B cell (primary cell): ENCODE results near the gene HJURP. TPM values are rescaled to one million over a fixed set of nuclear protein-coding genes. Genes with fewer than 3 reads are reported as not detected.
A peak's percentile ranks its signal among the peaks of the same experiment; 100 is the strongest.

Source experiments
- ATAC-seq: fragments of 200-7000 bp; cut with Tn5 transposase; one replicate; pipeline ENCODE4 v1.10.0; 2021; ENCODE audit warnings: low read depth, mild to moderate bottlenecking, moderate number of reproducible peaks, moderate library complexity
- CTCF ChIA-PET: fragments of 350-600 bp; sonication (Branson Sonifier 250); formaldehyde crosslinking; loops from one replicate; lab custom pipeline; 2021; ENCODE audit warnings: antibody characterized with exemption, inconsistent platforms; lab: Charles Lee
- POLR2A ChIA-PET: fragments of 350-600 bp; sonication (Branson Sonifier 250); formaldehyde crosslinking; loops from one replicate; lab custom pipeline; 2021; ENCODE audit warnings: antibody characterized with exemption; lab: Charles Lee
- DNase-seq: peaks from one replicate; pipeline ENCODE4 v3.0.0; 2013
- H2AFZ ChIP-seq: 2 replicates; pipeline ENCODE4 v1.6.1; 2012; ENCODE audit warnings: mild to moderate bottlenecking, low read depth, low read length; ENCODE audit not compliant: insufficient read depth, poor library complexity, severe bottlenecking
- H3K27ac ChIP-seq, 2 donors: 1 replicate in 1 of 2; 2 replicates in 1 of 2; pipeline ENCODE4 v1.5.1; 2012 to 2013; ENCODE audit warnings: low read length in 2 of 2, mild to moderate bottlenecking in 2 of 2, moderate library complexity in 1 of 2
- H3K27me3 ChIP-seq, 4 experiments: fragments of 200-600 bp in 1 of 4; sonication (generic) in 1 of 4; replicated peaks in 1 of 4; 1 replicate in 2 of 4; 2 replicates in 2 of 4; pipeline versions ENCODE4 v1.6.1 to v1.7.0; 2013 to 2016; ENCODE audit warnings: low read length in 3 of 4, mild to moderate bottlenecking in 2 of 4, mixed read lengths in 1 of 4, moderate library complexity in 1 of 4; ENCODE audit not compliant: insufficient read depth in 4 of 4, control insufficient read depth in 3 of 4; ENCODE audit errors: control extremely low read depth in 1 of 4
- H3K36me3 ChIP-seq, 2 experiments: replicated peaks in 1 of 2; 1 replicate in 1 of 2; 2 replicates in 1 of 2; pipeline versions ENCODE4 v1.6.1 to v1.7.1; 2013; ENCODE audit warnings: low read length in 1 of 2; ENCODE audit not compliant: insufficient read depth in 2 of 2, control insufficient read depth in 1 of 2; ENCODE audit errors: control extremely low read depth in 1 of 2, extremely low read depth in 1 of 2
- H3K4me1 ChIP-seq, 2 donors: fragments of 200-600 bp in 1 of 2; sonication (generic) in 1 of 2; 1 replicate in 1 of 2; 2 replicates in 1 of 2; pipeline versions ENCODE4 v1.5.1 to v1.6.1; 2013 to 2017; ENCODE audit warnings: low read length in 2 of 2; ENCODE audit not compliant: control insufficient read depth in 2 of 2, insufficient read depth in 2 of 2
- H3K4me2 ChIP-seq: replicated peaks from 2 replicates; pipeline ENCODE3; 2012; ENCODE audit warnings: mild to moderate bottlenecking, low read depth, low read length; ENCODE audit not compliant: poor library complexity, severe bottlenecking
- H3K4me3 ChIP-seq, 5 experiments: fragments of 200-600 bp in 1 of 5; sonication (generic) in 1 of 5; 1 replicate in 3 of 5; 2 replicates in 2 of 5; pipeline versions ENCODE4 v1.5.1 to v1.7.0; 2011 to 2016; ENCODE audit warnings: low read length in 4 of 5, mild to moderate bottlenecking in 4 of 5, low read depth in 2 of 5, control low read depth in 1 of 5, moderate library complexity in 1 of 5; ENCODE audit not compliant: insufficient read depth in 1 of 5; ENCODE audit errors: control extremely low read depth in 1 of 5, extremely low read depth in 1 of 5
- H3K79me2 ChIP-seq: fragments of 200-600 bp; sonication (generic); one replicate; pipeline ENCODE4 v1.6.0; 2016; ENCODE audit warnings: low read length; ENCODE audit not compliant: control insufficient read depth, insufficient read depth
- H3K9ac ChIP-seq: fragments of 200-600 bp; sonication (generic); 2 replicates; pipeline ENCODE4 v1.6.1; 2017; ENCODE audit warnings: mild to moderate bottlenecking, low read length, moderate library complexity
- H3K9me3 ChIP-seq, 3 donors: one replicate each; pipeline versions ENCODE4 v1.6.1 to v1.7.1; 2013; ENCODE audit warnings: low read length in 2 of 3; ENCODE audit not compliant: control insufficient read depth in 2 of 3, insufficient read depth in 1 of 3; ENCODE audit errors: control extremely low read depth in 1 of 3
- H4K20me1 ChIP-seq: 2 replicates; pipeline ENCODE4 v1.6.0; 2012; ENCODE audit warnings: mild to moderate bottlenecking, low read length; ENCODE audit not compliant: insufficient read depth, control insufficient read depth, poor library complexity, severe bottlenecking
- H3K27ac Mint-ChIP-seq: one replicate; pipeline ENCODE4 v1.8.0; 2021; ENCODE audit warnings: mixed read lengths
- H3K27me3 Mint-ChIP-seq: one replicate; pipeline ENCODE4 v1.8.0; 2021; ENCODE audit warnings: mixed read lengths
- H3K4me1 Mint-ChIP-seq: one replicate; pipeline ENCODE4 v1.8.0; 2021; ENCODE audit warnings: mixed read lengths
- H3K4me3 Mint-ChIP-seq: one replicate; pipeline ENCODE4 v1.8.0; 2021; ENCODE audit warnings: mixed read lengths
- H3K9me3 Mint-ChIP-seq: one replicate; pipeline ENCODE4 v1.8.0; 2022; ENCODE audit warnings: mixed read lengths; ENCODE audit not compliant: insufficient read depth
- EZH2 ChIP-seq: IDR thresholded peaks from 2 replicates; pipeline ENCODE4 v1.6.1; 2012; ENCODE audit warnings: borderline replicate concordance, low read depth, mild to moderate bottlenecking, moderate library complexity, low read length; ENCODE audit not compliant: insufficient read depth, poor library complexity, severe bottlenecking
- WGBS: methylation state at CpG from one replicate; pipeline ENCODE4 v1.1.5; 2013; ENCODE audit warnings: missing lambda C conversion rate; ENCODE audit not compliant: insufficient coverage; 5-methylcytosine and 5-hydroxymethylcytosine counted together
- intact Hi-C: fragments of 100-400 bp; cut with micrococcal nuclease; formaldehyde crosslinking; loops from one replicate; pipeline ENCODE4 v1.10.0; 2022
- polyA plus RNA-seq: library from polyadenylated mRNA; depleted of rRNA; stranded (reverse); fragments of >200 nt; gene quantifications from 2 replicates; pipeline ENCODE4 v1.2.3, GENCODE V29; 2012
- total RNA-seq, 2 donors: library from RNA; stranded (reverse); fragments of 120-200 nt in 1 of 2; gene quantifications; 1 replicate in 1 of 2; 2 replicates in 1 of 2; pipeline versions ENCODE4 v1.2.3 to v1.2.4, GENCODE V29; 2013 to 2022
- TF ChIP-seq, protein P1 (sequence below): fragments of 200-600 bp; IDR thresholded peaks from one replicate; pipeline ENCODE4 v1.8.0; 2022; ENCODE audit warnings: antibody characterized with exemption, mild to moderate bottlenecking

Gene HJURP
- total and polyA plus RNA-seq, 2 donors (not counting 1 experiment from before 2014, with no cell fraction given), result 0.42 to 0.73 TPM

DNA sequence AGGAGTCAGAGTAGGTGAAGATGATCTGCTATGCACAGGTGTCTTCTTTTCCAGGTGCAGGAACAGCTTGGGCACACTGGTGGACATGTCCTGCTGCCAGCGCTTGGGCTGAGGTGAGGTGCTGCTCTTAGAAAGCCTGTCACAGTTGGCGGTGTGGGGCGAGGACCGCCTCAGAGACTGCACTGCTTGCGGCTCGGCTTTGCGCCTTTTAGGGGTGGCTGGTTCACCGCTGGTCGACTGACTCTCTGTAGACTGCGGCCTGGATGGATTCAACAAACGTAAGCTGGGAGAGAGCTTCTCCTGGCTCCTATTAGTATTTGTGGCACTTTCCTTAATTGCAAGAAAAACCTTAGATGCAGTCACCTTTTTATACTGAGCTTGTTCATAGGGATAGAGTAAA is 12.1 kb upstream of the HJURP start:
- H2AFZ ChIP-seq, result no peak overlapping the region
- H3K4me3 ChIP-seq, result no peak overlapping the region
- H3K79me2 ChIP-seq, result no peaks in the 10 kb centered on the region
- no peak overlapping the region for H3K27ac ChIP-seq
- ATAC-seq, result no peak
- H3K9me3 ChIP-seq, result peaks cover 1 to 20% (median 4%) of the 10 kb centered on the region in 3 donors
- H4K20me1 ChIP-seq, result no peaks in the 10 kb centered on the region
- H3K9ac ChIP-seq, result no peak overlapping the region
- CTCF ChIA-PET, result no interaction called here
- H3K4me2 ChIP-seq, result no peak overlapping the region
- intact Hi-C loops, result loop anchor here (10.0 kb wide), 1 partner anchor 1178 kb away; no protein-coding TSS in a partner anchor
- Mint-ChIP-seq H3K4me1 (peaks cover 6% of the 10 kb centered on the region), H3K27ac (no peak overlapping the region), H3K27me3 (peaks cover 7% of the 10 kb centered on the region), H3K4me3 (peak overlapping the region; percentile 46), H3K9me3 (no peaks in the 10 kb centered on the region)
- no peaks in the 10 kb centered on the region for H3K36me3 ChIP-seq
- peaks cover 0 to 4% (median 0%) of the 10 kb centered on the region in 4 experiments for H3K27me3 ChIP-seq
- DNase-seq, result no peak
- POLR2A ChIA-PET, result no interaction called here
- 98% methylated on average over 9 of the region's 11 CpGs for WGBS
- no peak for TF ChIP-seq EZH2
- TF ChIP-seq, protein P1, sequence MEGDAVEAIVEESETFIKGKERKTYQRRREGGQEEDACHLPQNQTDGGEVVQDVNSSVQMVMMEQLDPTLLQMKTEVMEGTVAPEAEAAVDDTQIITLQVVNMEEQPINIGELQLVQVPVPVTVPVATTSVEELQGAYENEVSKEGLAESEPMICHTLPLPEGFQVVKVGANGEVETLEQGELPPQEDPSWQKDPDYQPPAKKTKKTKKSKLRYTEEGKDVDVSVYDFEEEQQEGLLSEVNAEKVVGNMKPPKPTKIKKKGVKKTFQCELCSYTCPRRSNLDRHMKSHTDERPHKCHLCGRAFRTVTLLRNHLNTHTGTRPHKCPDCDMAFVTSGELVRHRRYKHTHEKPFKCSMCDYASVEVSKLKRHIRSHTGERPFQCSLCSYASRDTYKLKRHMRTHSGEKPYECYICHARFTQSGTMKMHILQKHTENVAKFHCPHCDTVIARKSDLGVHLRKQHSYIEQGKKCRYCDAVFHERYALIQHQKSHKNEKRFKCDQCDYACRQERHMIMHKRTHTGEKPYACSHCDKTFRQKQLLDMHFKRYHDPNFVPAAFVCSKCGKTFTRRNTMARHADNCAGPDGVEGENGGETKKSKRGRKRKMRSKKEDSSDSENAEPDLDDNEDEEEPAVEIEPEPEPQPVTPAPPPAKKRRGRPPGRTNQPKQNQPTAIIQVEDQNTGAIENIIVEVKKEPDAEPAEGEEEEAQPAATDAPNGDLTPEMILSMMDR, result no peak
- H3K4me1 ChIP-seq, result peaks cover 0 to 6% of the 10 kb centered on the region in 2 donors

DNA sequence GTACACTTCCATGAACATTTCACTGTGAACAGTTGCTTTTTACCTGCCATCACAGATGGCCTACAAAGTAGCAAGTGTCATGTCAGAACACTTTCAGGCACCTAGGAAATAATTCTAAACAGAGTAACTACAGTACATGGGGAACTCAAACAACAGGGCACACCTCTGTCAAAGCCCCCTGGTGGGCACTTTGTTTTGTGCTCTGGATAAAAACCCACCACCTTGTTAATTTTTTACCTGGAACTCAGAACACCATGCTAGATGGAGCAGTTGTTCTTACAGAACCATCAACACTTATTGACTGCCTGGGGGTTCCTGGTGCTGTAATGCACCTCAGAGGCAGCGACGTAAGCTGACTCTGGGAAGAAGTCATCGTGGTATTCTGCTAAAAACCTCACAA is 11.5 kb upstream of the HJURP start:
- no peak for TF ChIP-seq EZH2
- TF ChIP-seq, protein P1, result peak; percentile 45
- H3K9ac ChIP-seq, result no peak overlapping the region
- no peaks in the 10 kb centered on the region for H3K79me2 ChIP-seq
- no CpG with 5 or more reads among the region's 3 CpGs for WGBS
- CTCF ChIA-PET, result no interaction called here
- H3K9me3 ChIP-seq, result peaks cover 1 to 20% (median 4%) of the 10 kb centered on the region in 3 donors
- Mint-ChIP-seq H3K9me3 (no peaks in the 10 kb centered on the region), H3K4me3 (peak overlapping the region; percentile 10), H3K4me1 (peaks cover 6% of the 10 kb centered on the region), H3K27ac (no peak overlapping the region), H3K27me3 (peaks cover 3% of the 10 kb centered on the region)
- H3K36me3 ChIP-seq, result no peaks in the 10 kb centered on the region
- H3K4me1 ChIP-seq, result peaks cover 0 to 6% of the 10 kb centered on the region in 2 donors
- intact Hi-C loops, result loop anchor here (10.0 kb wide), 1 partner anchor 1179 kb away; no protein-coding TSS in a partner anchor
- peaks cover 0 to 4% (median 0%) of the 10 kb centered on the region in 4 experiments for H3K27me3 ChIP-seq
- ATAC-seq, result no peak
- no peaks in the 10 kb centered on the region for H4K20me1 ChIP-seq
- H3K27ac ChIP-seq, result no peak overlapping the region
- H3K4me3 ChIP-seq, result no peak overlapping the region
- DNase-seq, result no peak
- POLR2A ChIA-PET, result no interaction called here
- H3K4me2 ChIP-seq, result no peak overlapping the region
- H2AFZ ChIP-seq, result no peak overlapping the region
